Mesenteric fat pad (tissue), 1 donor: Measurements from ENCODE around the gene ESR1. TPM values are rescaled to one million over a fixed set of nuclear protein-coding genes. Genes with fewer than 3 reads are reported as not detected.
"Not testable (repeated sequence)": the region's sequence is repeated elsewhere in the genome, so short reads cannot be mapped to it uniquely, and the experiment has no call there.

Experiments
- DNase-seq: peaks from one replicate; pipeline ENCODE4 v3.0.0-alpha.2; 2020; ENCODE audit warnings: low spot score
- total RNA-seq: library from RNA; stranded (reverse); fragmentation: NEBNext Ultra II Directional; extraction: Animal tissue kit (Norgen Biotek cat#: 25700); gene quantifications from one replicate; pipeline ENCODE4 v1.2.1, GENCODE V29; 2021
- donor health status: DM: yes; HTN: yes; CAD: no.

ESR1 gene
- total RNA-seq, 1 donor from 2014 or later, result 6.3 TPM

DNA sequence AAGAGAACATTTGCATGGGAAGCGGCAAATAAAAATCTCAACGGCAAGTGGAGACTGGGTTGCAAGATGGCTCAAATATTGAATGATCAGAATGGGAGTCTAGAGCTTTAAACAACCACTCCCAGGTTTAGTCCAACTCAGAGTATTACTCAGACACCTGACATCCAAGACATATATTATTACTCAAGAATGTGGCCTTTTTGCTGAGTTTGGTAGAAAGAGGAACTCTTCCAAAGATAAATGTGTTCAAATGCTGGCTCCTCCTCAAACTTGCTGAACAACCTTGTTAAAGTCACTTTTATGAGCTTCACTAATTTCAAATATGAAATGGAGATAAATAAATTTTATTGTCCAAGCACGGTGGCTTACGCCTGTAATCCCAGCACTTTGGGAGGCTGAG is 77.8 kb downstream of the ESR1 start:
- no peak for DNase-seq

DNA sequence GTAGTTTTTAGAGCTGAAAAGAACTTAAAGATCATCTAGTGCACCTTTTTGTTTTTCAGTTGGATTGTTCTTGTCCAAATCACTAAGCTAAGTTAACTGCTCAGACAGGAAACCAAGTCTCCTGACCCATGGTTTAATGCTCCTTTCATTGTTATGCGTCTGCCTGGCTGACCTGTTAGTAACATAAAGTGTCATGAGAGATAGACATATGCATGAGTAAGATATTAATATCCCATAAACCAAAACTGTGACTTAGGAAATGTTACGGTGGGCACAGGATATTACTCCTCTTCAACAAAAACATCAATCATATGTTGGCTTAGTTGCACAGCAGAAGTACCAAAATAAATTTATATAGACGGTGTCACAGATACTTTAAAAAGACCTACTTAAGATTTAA is 84.0 kb downstream of the ESR1 start:
- DNase-seq, result no peak

DNA sequence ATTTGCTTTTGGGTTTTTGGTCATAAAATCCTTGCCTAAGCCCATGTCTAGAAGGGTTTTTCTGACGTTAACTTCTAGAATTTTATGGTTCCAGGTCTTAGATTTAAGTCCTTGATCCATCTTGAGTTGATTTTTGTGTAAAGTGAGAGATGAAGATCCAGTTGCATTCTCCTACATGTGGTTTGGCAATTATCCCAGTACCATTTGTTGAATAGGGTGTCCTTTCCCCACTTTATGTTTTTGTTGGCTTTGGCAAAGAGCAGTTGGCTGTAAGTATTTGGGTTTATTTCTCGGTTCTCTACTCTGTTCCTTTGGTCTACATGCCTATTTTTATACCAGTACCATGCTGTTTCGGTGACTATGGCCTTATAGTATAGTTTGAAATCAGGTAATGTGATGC is 86.9 kb downstream of the ESR1 start:
- not testable (repeated sequence) for DNase-seq

DNA sequence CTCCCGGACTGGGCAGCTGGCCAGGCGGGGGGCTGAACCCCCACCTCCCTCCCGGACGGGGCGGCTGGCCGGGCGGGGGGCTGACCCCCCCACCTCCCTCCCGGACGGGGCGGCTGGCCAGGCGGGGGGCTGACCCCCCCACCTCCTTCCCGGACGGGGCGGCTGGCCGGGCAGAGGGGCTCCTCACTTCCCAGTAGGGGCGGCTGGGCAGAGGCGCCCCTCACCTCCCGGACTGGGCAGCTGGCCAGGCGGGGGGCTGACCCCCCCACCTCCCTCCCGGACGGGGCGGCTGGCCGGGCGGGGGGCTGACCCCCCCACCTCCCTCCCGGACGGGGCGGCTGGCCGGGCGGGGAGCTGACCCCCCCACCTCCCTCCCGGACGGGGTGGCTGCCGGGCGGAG is 91.7 kb downstream of the ESR1 start:
- DNase-seq, result not testable (repeated sequence)

DNA sequence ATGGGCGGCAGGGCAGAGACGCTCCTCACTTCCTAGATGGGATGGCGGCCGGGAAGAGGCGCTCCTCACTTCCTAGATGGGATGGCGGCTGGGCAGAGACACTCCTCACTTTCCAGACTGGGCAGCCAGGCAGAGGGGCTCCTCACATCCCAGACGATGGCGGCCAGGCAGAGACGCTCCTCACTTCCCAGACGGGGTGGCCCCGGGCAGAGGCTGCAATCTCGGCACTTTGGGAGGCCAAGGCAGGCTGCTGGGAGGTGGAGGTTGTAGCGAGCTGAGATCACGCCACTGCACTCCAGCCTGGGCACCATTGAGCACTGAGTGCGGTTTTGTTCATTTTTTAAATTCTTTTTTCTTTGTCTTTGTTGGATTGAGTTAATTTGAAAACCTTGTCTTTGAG is 92.3 kb downstream of the ESR1 start:
- DNase-seq, result not testable (repeated sequence)

DNA sequence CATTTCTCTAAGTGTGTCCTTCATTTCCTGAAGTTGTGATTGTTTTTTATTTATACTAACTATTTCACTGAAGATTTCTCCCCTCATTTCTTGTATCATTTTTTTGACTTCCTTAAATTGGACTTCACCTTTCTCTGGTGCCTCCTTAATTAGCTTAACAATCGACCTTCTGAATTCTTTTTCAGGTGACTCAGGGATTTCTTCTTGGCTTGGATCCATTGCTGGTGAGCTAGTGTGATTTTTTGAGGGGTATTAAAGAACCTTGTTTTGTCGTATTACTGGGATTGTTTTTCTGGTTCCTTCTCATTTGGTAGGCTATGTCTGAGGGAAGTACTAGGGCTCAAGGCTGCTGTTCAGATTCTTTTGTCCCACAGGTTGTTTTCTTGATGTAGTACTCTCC is 92.8 kb downstream of the ESR1 start:
- DNase-seq, result no peak

DNA sequence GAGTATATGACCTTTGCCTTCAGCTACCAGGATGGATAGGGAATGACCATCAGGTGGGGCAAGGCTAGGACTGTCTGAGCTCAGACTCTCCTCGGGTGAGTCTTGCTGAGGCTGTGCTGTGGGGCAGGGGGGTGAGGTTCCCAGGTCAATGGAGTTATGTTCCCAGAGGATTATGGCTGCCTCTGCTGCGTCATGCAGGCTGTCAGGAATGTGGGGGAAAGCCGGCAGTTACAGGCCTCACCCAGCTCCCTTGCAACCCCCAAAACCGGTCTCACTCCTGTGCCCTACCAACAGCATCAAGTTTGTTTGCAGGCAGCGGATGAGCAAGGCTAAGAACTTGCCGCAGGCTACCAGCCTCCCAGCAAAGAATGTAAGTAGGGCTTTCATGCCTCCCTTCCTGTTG is 93.5 kb downstream of the ESR1 start:
- no peak for DNase-seq

DNA sequence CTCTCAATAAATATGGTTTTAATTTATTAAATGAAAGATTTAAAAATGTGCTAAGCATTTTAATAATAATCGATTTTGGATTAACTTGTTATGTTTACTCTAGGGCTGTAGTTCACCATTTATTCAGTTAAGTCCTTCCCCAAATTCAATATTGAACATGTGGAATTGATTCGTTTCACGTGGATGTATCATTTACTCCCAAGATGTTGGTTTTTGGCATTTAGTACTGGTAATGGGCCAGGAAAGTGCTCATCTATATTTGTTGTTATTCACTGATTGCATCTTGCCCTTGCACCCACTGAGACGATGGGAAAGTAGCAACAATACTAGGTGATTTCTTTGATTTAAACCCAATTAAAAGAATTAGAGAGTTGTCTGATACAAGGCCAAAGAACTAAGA is 97.1 kb downstream of the ESR1 start:
- DNase-seq, result no peak

DNA sequence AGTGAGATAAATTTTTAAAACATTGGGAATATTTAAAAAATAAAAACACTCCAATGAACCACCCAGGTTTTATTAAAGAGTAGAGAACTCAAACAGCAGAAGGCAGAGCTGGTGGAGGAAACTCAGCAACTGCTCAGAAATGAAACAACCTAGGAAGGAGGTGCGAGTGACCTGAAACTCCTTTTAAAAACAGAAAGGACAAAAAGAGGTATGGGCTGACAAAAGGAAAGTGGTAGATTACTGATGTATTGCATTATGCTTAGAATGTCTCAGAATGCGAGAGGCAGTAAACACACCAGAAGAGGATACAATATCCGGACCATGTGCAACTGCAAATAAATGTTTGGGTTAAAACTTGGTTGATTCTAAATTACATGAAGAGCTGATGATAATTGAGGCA is 97.6 kb downstream of the ESR1 start:
- DNase-seq, result no peak

DNA sequence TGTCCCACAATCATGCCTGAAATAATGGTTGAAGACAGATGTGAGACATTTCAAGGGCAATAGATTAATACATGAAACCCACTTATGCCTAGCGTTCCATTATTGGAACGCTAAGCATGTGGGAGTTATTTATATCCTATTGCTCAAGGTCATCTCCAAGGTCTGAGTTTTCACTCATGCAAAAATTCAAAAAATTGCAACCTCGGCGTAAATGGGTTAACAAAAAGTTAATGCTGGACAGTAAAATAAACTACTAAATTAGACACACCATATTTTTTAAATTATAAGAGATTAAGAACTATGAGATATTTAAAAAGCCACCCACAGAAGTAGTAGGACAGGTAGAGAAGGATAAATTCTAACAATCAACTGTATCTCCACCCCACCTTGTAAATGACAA is 98.4 kb downstream of the ESR1 start:
- DNase-seq, result no peak

DNA sequence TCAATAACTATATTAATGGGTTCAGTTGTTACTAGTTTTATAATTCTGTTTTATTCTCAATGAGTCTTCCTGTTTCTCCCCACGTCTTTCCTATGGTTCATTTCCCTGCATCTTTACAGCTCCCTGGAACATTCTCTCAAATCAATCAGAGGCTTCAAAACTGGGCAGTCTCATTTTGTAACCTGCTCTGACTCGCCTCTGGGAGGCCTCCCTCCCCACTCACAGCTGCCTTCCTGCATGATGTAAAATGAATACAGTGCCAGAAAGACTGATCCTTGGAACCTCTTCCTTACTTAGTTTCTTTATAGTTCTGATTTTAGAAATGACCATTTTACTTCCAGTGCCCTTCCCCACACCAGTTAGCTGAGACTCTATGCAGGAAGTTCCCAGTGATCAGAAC is 103.9 kb downstream of the ESR1 start:
- DNase-seq, result no peak

DNA sequence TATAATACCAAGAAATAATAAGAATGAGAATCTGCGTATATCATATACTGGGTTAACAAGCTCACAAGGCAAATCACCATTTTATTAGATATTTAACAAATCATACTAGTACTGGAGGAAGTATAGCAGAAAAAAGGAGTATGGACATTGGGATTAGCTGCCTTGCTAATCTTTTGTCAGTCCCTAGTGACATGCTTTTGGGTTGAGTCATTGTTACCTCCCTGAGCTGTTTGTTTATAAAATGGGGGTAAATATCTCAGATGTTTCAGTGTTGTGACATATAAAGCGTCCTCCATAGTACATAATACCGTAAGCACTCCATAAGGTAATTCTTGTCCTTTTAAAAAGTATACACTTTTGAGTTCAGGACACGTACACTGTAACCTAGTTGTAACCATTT is 107.0 kb downstream of the ESR1 start:
- no peak for DNase-seq

DNA sequence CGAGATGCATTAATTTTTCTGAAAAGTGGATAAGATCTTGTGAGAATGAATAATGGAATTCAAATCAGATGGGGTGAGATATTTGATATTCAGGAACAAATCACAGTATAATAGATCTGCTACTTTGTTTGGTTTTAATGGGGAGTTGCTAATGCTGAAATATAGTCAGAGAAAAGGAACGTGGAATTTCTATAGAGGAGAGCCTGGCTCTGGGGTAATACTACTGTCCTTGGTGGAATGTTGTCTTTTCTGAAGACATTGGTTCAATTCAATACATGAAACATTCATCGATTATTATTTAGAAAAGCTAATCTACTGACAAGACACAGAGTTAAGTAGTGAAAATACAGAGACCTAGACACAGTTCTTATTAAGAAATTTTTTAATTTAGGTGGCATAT is 108.6 kb downstream of the ESR1 start:
- no peak for DNase-seq

DNA sequence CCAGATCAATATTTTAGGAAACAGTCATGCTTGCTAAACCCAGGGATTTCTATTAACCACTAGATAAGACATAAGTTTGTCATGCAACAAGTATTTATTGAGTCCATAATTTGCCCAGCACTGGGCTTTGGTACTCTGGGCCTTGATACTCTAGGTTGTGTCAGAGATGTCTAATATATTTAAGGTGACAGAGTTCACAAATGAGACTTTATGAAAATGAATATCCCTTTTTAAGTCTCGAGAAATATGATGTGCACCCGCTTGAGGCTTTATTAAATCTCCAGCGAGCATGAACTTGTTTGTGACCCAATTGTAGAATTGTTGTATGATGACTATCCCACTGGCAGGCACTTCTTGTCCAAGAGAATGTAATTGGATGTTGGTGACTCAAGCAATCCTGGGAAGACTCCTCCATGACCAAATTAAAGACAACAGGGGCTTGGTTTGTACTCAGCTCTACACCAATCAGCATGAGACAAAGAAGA is 109.2 kb downstream of the ESR1 start:
- DNase-seq, result no peak

DNA sequence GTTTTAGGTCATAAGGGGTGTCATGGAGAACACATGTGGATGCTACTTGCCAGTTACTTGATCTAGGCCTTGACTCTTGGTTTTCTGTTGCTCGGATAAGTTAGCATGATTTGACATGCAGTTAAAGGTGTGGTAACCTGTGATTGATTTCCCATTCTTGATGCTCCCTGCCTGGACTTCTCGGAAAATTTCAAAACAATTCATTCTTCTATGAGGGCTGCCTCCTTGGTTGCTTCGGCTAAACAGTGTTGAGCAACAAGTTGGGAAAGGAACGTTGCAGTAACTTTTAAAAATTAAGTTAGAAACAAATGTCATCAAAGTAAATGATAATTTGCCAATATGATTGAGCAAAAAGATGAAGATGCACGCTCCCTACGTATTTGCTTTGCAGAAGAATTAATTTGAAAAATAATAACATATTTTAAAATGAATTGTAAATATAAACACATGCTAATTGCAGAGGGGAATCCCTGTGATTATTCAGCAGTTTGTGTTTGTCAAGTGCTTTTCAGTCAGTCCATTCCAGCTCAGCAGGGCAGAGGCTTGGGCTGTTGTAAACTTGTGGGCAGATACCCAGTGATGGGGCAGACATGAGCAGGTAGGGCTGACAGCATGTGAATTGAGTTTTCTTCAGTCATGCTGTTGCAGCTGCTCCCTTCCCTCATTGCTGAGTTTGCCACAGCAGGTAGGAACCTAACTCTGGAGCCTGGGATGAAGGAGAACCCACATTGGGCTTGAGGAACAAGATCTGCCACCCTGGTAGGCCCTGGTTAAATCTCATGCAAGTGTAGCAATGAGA is 110.2 kb downstream of the ESR1 start:
- DNase-seq, result no peak

DNA sequence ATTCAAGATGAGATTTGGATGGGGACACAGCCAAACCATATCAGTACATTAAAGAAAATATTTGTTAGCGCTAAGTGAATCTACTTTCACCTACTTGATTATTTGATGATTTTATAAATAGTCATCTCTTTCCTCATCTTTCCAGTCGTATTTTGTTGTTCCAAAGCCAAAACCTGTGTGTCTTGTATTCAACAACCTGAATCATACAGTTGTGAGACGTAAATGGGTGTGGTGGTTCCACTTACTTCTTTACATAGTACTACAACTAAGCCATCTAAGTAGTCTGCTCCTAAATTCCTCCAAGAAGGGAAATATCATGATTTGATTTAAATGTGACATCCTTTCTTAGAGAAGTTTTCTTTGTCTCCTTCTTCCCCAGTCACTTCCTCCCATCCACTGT is 132.8 kb downstream of the ESR1 start:
- no peak for DNase-seq

DNA sequence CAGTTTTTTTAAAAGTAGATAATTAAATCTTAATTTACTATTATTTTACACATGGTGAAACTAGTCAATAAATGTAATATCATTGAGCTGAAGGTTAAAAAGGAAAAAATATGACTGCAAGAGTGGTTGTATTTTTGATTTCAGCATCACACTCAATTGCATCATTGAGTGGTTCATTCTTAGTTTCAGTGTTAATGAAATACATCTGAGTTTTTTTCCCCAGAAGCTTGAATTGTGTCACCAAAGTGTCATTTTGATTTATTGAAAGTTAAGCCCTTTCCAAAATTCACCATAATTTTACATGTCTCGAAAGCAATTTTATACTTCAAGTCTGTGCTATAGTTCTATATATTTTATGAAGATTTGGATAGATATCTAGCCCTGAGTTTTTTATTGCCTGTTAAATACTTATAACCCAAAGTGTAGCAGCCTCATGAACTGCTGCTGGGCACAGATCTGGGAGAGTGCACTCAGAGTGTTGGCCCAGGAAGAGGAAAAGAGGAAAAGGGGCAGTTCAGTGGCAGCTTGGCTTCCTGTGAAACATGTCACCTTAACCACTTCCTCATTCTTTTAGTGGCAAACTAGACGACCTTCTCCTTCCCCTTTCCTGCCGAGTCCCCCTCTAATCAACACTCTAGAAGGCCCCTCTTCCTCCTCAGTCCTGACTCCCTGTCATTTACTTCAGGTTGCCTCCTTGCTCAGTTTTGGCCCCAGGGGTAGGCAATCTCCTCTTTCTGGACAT is 140.7 kb downstream of the ESR1 start:
- no peak for DNase-seq

DNA sequence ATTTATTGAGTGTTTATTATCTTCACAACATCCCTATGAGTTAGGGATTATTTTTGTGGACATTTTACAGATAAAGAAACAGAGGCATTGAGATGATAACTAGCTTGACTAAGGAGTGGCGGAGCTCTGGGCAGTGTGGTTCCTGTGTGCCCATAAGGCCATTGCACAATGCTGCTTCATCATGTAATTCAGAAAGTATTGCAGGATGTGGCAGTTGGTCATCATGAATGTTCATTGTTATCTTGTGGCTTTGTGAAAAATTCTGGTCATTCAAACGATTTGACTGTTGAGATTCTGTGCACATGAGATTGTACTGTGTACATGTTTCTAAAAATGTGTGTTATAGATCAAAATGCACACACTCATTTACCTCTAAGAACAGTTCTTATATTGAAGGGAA is 150.8 kb downstream of the ESR1 start:
- no peak for DNase-seq

DNA sequence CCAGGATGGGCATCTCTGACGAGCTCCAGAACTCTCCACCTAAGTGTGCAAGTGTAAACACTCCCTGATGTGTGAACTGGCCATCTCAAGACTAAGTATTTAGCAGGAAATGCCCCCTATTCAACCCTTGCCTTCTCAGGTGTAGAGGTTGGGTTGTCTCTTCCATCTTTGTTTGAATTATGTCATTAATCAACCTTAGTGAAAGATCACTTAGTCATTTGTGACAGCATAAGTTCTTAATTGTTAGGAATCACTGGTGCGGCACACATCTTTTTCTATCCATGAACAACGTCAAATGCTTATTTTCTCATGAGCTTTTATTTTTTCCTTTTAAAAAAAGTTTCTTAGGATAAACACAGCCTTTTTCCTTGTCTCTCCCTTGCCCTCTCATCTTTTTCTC is 151.6 kb downstream of the ESR1 start:
- DNase-seq, result no peak

DNA sequence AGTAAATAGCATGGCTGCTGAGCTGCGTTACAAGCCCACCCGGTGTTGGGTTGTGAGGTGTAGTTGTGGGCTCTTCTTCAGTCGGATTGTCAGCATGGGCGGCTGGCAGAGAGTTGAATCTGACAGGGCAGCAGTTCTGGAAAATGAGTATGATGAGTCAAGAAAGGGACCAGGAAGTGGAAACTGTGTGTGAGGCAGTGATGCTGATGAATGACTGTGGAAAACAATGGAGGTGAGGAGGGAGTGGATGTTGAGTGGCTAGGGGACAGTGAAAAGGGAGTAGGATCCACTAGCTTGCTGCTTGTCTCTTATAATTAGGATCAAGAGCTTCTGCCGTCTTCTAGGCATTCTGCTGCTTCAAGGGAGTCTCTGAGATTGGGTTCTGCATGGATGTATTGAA is 154.3 kb downstream of the ESR1 start:
- no peak for DNase-seq

DNA sequence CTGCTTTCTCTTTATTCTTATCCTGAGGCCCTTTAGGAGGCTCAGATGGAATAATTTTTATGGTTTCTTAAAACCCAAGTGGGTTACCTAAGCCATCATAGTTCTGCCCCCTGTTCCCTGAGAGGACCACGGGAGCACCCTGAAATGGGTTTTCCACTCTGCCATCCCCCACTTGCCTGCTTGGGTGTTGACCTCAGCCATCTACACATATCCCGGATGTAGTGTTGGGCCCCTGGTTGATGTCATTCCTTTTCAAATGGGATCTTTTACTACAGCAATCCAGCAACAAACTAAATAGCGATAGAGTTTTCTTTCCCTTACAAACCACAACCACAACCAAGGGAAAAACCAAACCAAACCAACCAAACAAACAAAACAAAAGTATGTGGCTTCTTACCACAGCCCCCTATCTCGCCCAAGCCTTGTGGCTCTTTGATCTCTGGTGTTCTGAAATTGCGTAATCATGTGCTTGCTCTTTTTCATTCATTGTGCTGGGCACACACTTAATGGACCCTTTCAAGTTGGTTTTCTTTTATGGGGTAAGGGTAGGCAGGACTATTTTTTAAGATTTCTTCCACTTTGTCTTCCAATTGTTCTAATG is 154.9 kb downstream of the ESR1 start:
- no peak for DNase-seq

DNA sequence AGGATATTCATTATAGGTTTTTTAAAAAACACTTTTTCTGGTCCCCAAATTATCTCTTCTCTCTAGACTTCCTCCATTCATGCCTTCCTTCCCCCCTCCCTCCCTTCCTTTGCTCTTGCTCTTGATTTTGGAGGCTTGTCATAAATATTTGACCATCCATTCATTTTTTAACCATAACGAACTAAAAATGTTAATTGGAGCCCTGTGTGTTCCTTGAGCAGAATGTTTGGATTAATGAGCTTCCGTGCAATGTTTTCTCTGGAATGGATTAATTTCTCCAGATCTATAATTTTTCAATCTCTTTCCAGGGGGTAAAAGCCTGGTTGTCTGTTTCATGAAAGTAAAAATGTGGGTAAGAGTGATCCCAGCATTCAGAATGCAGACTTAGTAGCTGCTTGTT is 155.5 kb downstream of the ESR1 start:
- DNase-seq, result no peak
